Tibial artery (tissue), 4 donors: Measurements from ENCODE around the gene PKHD1.

Experiments used
- DNase-seq, 2 donors: peaks; one replicate each; pipeline ENCODE4 v3.0.0-alpha.2; 2019
- H3K27ac ChIP-seq, 2 donors: fragments of 200-600 bp; sonication (generic) in 1 of 2; 1 replicate in 1 of 2; 2 replicates in 1 of 2; pipeline ENCODE4 v1.5.1; 2018 to 2019; ENCODE audit warnings: mild to moderate bottlenecking in 1 of 2
- H3K27me3 ChIP-seq, 2 donors: fragments of 200-600 bp; sonication (generic) in 1 of 2; one replicate each; pipeline versions ENCODE4 v1.5.1 to v1.6.0; 2016 to 2019
- H3K36me3 ChIP-seq, 3 donors: fragments of 200-600 bp; sonication (generic) in 2 of 3; one replicate each; pipeline ENCODE4 v1.5.1; 2016 to 2019; ENCODE audit warnings: mild to moderate bottlenecking in 2 of 3
- H3K4me1 ChIP-seq, 4 donors: fragments of 200-600 bp; sonication (generic) in 2 of 4; 1 replicate in 3 of 4; 2 replicates in 1 of 4; pipeline ENCODE4 v1.5.1; 2016 to 2019
- H3K4me3 ChIP-seq, 2 donors: fragments of 200-600 bp; sonication (generic) in 1 of 2; 1 replicate in 1 of 2; 2 replicates in 1 of 2; pipeline ENCODE4 v1.5.1; 2018 to 2019; ENCODE audit warnings: mild to moderate bottlenecking in 2 of 2
- H3K9me3 ChIP-seq, 3 donors: fragments of 200-600 bp; sonication (generic) in 1 of 3; one replicate each; pipeline ENCODE4 v1.5.1; 2016 to 2019
- CTCF ChIP-seq, 2 experiments: fragments of 200-600 bp in 1 of 2; fragments of 450-650 bp in 1 of 2; IDR thresholded peaks; one replicate each; pipeline ENCODE4 v1.5.1; 2017 to 2019; ENCODE audit warnings: antibody characterized with exemption in 2 of 2, mild to moderate bottlenecking in 1 of 2, moderate library complexity in 1 of 2
- intact Hi-C: fragments of 100-400 bp; cut with DNase I; formaldehyde crosslinking; loops from one replicate; pipeline ENCODE4 v1.15.0; 2023; ENCODE audit warnings: low total_unique reads

The PKHD1 gene

DNA sequence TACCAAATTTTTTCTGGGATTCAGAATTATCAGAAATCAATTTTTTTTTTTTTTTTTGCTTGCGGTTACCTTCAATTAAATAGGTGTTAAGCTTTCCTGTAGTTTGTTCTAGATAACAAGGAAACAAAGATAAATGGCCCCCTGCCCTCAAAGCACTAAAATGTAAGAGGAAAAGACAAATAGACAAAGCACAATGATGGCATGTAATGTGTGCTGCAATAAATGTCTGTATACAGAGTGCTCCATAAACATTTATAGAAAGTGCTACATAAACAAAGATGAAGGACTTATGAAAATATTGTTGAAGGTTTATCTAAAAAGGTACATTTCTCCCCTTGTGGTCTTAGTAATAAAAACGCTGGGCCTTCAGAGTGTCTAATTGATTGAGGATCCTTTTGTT is 384.6 kb downstream of the PKHD1 start:
- Histone ChIP-seq H3K27me3 (no peaks in the 10 kb centered on the region), H3K27ac (no peak overlapping the region), H3K4me1 (no peaks in the 10 kb centered on the region), H3K36me3 (no peaks in the 10 kb centered on the region), H3K4me3 (no peak overlapping the region), H3K9me3 (no peaks in the 10 kb centered on the region)
- no peak for DNase-seq
- intact Hi-C loops: no loop called here
- no peak for TF ChIP-seq CTCF (IDR thresholded peaks at IDR 0.05)

GRCh38 chr6:51684603-51685002 is 402.8 kb downstream of the PKHD1 start:
- no peak for TF ChIP-seq CTCF (IDR thresholded peaks at IDR 0.05)
- Histone ChIP-seq H3K27me3 (no peaks in the 10 kb centered on the region), H3K36me3 (no peaks in the 10 kb centered on the region), H3K4me3 (no peak overlapping the region), H3K4me1 (peaks cover 0 to 7% (median 0%) of the 10 kb centered on the region in 4 donors), H3K27ac (no peak overlapping the region), H3K9me3 (no peaks in the 10 kb centered on the region)
- intact Hi-C loops: no loop called here
- no peak for DNase-seq

- H3K27me3 ChIP-seq: no peaks in the 10 kb centered on the region
- no peaks in the 10 kb centered on the region for H3K9me3 ChIP-seq
- no peak for DNase-seq
- peaks cover 0 to 7% (median 0%) of the 10 kb centered on the region in 4 donors for H3K4me1 ChIP-seq
- H3K36me3 ChIP-seq: no peaks in the 10 kb centered on the region
- H3K27ac ChIP-seq: no peak overlapping the region
- TF ChIP-seq CTCF (IDR thresholded peaks at IDR 0.05): no peak
- intact Hi-C loops: no loop called here
- no peak overlapping the region for H3K4me3 ChIP-seq
Measured at GRCh38 chr6:51684038-51684437, 403.4 kb downstream of the PKHD1 start.

DNA sequence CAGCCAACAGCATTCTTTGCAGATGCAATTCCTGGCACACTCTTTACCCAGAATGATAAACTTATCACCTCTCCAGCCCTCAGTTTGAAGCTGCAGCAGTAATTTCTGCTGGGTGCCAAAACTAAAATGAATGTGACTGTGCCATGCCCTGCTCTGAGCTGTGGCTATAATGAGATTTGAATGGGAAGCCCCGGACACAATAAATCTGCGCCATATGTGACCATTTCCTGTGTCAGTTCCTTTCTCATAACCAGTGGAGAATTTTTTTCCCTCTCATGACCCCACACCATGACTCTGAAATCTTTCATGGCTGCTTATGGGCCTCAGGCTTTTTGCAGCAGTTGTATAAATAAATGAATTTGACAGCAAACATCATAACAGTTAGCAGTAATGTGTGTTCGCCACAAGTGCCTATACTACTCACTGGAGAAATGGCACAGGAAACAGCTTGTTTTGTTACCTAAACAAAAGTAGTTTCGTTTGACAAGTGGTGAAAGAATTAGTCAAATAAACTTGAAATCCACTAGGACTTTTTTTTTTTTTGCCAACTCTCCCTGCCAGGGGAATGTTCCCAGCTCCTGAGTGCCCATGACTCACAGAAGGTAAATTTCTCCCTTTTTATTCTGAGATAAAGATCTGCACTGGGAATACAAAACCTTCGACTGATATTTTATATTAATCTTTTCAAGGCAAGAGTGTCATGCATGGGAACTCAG is 408.4 kb downstream of the PKHD1 start:
- no peaks in the 10 kb centered on the region for H3K36me3 ChIP-seq
- no peaks in the 10 kb centered on the region for H3K9me3 ChIP-seq
- no peak for TF ChIP-seq CTCF (IDR thresholded peaks at IDR 0.05)
- no peaks in the 10 kb centered on the region for H3K4me1 ChIP-seq
- no peak overlapping the region for H3K27ac ChIP-seq
- DNase-seq: no peak
- intact Hi-C loops: no loop called here
- no peak overlapping the region for H3K4me3 ChIP-seq
- no peaks in the 10 kb centered on the region for H3K27me3 ChIP-seq

DNA sequence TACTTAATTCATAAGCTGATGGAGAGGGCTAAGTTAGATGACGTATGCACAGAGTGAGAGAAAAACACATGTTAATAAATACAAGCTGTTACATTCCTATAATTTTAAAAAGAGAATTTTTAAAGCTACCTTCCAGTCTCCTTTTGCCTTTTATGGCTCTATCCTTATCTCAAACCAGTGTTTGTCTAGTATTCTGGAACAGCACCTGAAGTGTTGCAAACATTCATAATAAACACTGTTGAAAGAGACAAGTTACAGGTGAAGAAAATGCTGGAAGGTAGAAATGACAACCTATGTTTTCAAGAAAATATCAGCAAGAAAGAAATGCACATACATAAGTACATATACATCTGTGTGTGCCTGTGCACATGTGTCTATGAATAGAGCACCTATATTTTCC is 409.1 kb downstream of the PKHD1 start:
- H3K4me3 ChIP-seq: no peak overlapping the region
- DNase-seq: no peak
- H3K27me3 ChIP-seq: no peaks in the 10 kb centered on the region
- no peaks in the 10 kb centered on the region for H3K36me3 ChIP-seq
- H3K27ac ChIP-seq: no peak overlapping the region
- no peaks in the 10 kb centered on the region for H3K4me1 ChIP-seq
- TF ChIP-seq CTCF (IDR thresholded peaks at IDR 0.05): no peak
- intact Hi-C loops: no loop called here
- no peaks in the 10 kb centered on the region for H3K9me3 ChIP-seq

DNA sequence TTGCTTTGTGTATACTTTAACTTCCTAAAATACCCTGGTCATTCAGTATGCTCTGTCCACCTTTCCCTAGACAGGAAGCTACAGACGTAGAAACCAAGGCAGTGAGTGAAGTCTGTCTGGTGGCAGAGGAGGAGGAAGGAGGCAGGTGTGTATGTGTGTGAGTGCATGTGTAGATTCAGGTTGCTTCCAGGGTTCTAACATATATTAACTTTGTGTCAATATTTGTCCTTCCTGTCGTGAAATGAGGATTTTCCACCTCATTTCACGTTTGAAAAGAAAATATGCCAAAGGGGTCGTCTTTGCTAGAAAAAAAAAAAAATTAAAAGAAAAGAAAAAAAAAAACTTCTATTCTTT is 411.5 kb downstream of the PKHD1 start:
- H3K4me1 ChIP-seq: no peaks in the 10 kb centered on the region
- H3K4me3 ChIP-seq: no peak overlapping the region
- no peak for TF ChIP-seq CTCF (IDR thresholded peaks at IDR 0.05)
- intact Hi-C loops: no loop called here
- no peaks in the 10 kb centered on the region for H3K36me3 ChIP-seq
- DNase-seq: no peak
- no peak overlapping the region for H3K27ac ChIP-seq
- H3K27me3 ChIP-seq: no peaks in the 10 kb centered on the region
- no peaks in the 10 kb centered on the region for H3K9me3 ChIP-seq
